Epithelial cell of proximal tubule (primary cell): ENCODE results near the gene PRKN. TPM values are rescaled to one million over a fixed set of nuclear protein-coding genes. Genes with fewer than 3 reads are reported as not detected.

Experiments
- DNase-seq: peaks from one replicate; pipeline ENCODE4 v3.0.0-alpha.2; 2011; ENCODE audit warnings: low read depth
- H3K4me3 ChIP-seq: 2 replicates; pipeline ENCODE4 v1.5.1; 2011; ENCODE audit warnings: low read depth, mild to moderate bottlenecking, low read length
- CTCF ChIP-seq: conservative IDR thresholded peaks from 2 replicates; pipeline ENCODE4 v1.5.1; 2012; ENCODE audit warnings: low read depth, mild to moderate bottlenecking, low read length
- total RNA-seq: library from RNA; depleted of rRNA; stranded (reverse); fragments of >200 nt; gene quantifications from 2 replicates; pipeline ENCODE4 v1.2.3, GENCODE V29; 2015

Gene PRKN
- total RNA-seq, 1 donor from 2014 or later: 0.58 TPM

DNA sequence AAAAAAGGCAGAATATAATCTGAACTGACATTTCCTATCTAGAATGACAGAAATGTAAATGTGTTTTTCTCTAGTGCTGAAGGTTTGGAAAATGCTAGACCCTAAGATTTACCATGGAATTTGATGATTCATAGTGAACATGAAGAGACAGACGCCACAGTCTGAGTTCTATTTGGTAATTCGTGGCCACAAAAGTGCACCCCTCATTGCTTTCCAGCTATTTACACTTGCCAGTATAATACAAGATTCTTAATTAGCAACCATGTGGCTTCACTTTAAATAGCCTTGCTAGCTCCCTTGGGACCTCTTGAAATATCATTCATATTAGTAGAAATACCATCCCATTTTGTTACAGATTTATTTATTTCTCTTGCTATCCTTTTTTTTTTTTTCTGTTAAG lies 636.8 kb downstream of the PRKN start:
- TF ChIP-seq CTCF: no peak
- DNase-seq: peak; percentile 56
- H3K4me3 ChIP-seq: no peak overlapping the region

- TF ChIP-seq CTCF: no peak
- DNase-seq: no peak
- no peak overlapping the region for H3K4me3 ChIP-seq
These were observed 639.5 kb downstream of the PRKN start for GRCh38 chr6:162088091-162088490.

DNA sequence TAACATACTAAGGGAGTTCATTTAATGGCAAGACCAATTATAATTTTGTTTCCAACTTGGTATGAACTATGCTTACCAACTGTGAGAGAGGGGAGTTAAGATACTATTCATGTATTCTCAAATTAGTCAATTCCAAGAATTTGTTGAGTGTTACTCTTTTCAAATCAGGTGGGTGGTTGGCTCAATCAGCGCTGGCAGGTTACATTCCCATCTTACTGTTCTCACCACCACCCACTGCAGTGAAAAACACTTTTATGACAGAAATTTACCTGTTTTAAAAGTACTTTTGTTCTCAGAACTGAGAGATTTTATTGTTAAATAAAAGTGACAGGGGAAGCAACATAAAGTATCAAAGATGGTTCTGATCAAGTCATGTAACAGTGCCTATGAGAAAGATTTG lies 642.0 kb downstream of the PRKN start:
- TF ChIP-seq CTCF: no peak
- no peak overlapping the region for H3K4me3 ChIP-seq
- DNase-seq: no peak

DNA sequence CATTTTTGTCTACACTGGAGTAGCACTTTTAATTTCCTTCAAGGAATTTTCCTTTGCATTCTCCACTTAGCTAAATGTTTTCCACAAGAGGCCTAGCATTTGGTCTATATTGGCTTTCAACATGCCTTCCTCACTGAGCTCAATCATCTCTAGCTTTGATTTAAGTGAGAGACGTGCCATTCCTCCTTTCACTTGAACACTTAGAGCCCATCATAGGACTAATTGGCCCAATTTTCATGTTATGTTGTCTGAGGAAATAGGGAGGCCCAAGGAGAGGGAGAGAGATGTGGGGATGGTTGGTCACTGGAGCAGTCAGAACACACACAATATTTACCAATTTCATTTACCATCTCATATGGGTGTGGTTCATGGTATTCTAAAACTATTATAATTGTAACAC lies 645.0 kb downstream of the PRKN start:
- no peak for TF ChIP-seq CTCF
- no peak for DNase-seq
- no peak overlapping the region for H3K4me3 ChIP-seq

DNA sequence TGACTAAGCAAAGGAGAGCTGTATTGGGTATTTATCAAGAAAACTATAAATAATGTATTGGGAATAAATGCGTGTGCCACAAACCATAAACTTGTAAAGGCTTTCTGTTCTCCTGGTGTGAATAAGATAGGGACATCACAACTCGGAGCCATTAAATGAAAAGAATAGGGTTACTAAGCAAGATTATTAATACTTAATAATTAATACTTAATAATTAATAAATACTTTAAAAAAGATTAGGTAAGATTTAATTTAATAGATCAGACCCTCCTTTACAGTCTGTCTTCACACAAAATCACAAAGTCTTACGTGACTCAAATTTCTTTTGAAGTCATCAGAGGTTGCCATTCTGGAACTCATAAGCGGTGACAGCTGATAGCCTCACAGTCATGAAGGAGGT lies 648.9 kb downstream of the PRKN start:
- no peak for TF ChIP-seq CTCF
- no peak for DNase-seq
- no peak overlapping the region for H3K4me3 ChIP-seq

DNA sequence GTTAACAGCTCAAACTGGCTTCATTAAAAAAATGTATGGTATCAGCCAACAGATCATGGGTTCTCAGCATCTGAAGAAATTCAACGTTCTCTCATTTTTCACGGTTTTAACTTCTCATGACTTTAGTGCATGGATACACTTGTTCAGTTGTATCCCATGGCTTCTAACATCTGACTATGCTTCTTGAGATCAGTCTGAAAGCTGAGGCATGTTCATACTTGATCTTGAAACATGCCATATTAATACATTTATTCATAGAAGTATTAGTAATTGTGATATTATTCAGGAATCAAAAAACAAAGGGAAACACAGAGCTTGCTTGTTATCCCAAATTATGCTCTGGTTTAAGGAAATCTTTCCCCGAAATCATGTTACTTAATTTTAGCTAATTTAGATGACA lies 649.4 kb downstream of the PRKN start:
- no peak for TF ChIP-seq CTCF
- no peak overlapping the region for H3K4me3 ChIP-seq
- no peak for DNase-seq

DNA sequence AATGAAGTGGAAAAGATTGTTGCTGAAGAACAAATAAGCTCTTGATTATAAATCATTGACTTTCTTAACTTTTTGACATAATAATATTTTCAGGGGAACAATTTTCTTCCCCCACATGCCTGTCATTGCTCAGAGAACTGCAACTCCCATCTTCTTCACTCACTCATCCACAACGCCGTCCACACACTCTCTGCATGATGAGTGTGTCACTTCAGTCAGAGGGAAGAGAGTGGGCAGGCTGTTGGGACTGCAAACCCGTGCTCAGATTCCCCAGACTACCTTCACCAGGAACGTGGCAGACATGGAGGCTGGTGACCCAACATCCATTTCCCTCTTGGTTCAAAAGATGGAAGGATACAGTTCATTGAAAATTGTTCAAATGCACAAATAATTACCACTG lies 650.8 kb downstream of the PRKN start:
- no peak for TF ChIP-seq CTCF
- no peak overlapping the region for H3K4me3 ChIP-seq
- no peak for DNase-seq
